HG02623 (cell line): ENCODE measurements around the gene SLC2A11.
"Not testable (repeated sequence)": the region's sequence is repeated elsewhere in the genome, so short reads cannot be mapped to it uniquely, and the experiment has no call there.

Source experiments
- ATAC-seq: cut with Tn5 transposase; IDR thresholded peaks from one replicate; pipeline ENCODE4 v1.9.1; 2021; ENCODE audit warnings: moderate library complexity; ENCODE audit not compliant: unreplicated experiment

Gene SLC2A11

GRCh38 chr22:23888615-23889401 is 31.1 kb downstream of the SLC2A11 start:
- no peak for ATAC-seq

GRCh38 chr22:23889620-23890019 is 31.9 kb downstream of the SLC2A11 start:
- no peak for ATAC-seq

GRCh38 chr22:23891726-23892125 is 34.1 kb downstream of the SLC2A11 start:
- no peak for ATAC-seq

GRCh38 chr22:23892130-23892529 is 34.5 kb downstream of the SLC2A11 start:
- ATAC-seq = no peak

- ATAC-seq = no peak
Measured at GRCh38 chr22:23892706-23893105, 35.0 kb downstream of the SLC2A11 start.

GRCh38 chr22:23893121-23893944 is 35.7 kb downstream of the SLC2A11 start:
- ATAC-seq = no peak

GRCh38 chr22:23893945-23894709 is 36.5 kb downstream of the SLC2A11 start, which contains the start of gene MIF:
MIF (plus strand) TSS chr22:23894383; CDS start chr22:23894475, 92 bp downstream.
- ATAC-seq = peak; percentile 88

GRCh38 chr22:23894710-23895598 is 37.3 kb downstream of the SLC2A11 start:
- peak; percentile 21 for ATAC-seq

- ATAC-seq = no peak
Measured at GRCh38 chr22:23895599-23896144, 38.0 kb downstream of the SLC2A11 start.

GRCh38 chr22:23896166-23896522 is 38.5 kb downstream of the SLC2A11 start:
- no peak for ATAC-seq

GRCh38 chr22:23896523-23897186 is 39.0 kb downstream of the SLC2A11 start:
- ATAC-seq = no peak

GRCh38 chr22:23897320-23897719 is 39.6 kb downstream of the SLC2A11 start:
- ATAC-seq = no peak

- ATAC-seq = no peak
Measured at GRCh38 chr22:23898006-23898974, 40.6 kb downstream of the SLC2A11 start.

GRCh38 chr22:23899042-23899745 is 41.5 kb downstream of the SLC2A11 start:
- ATAC-seq = no peak

- not testable (repeated sequence) for ATAC-seq
Measured at GRCh38 chr22:23900227-23900626, 42.6 kb downstream of the SLC2A11 start.

GRCh38 chr22:23901600-23901999 is 43.9 kb downstream of the SLC2A11 start:
- no peak for ATAC-seq

- no peak for ATAC-seq
Measured at GRCh38 chr22:23903328-23903971, 45.8 kb downstream of the SLC2A11 start.
